Testis (tissue), 2 donors: Measurements from ENCODE around the gene KCNQ1.

Experiments
- POLR2A ChIP-seq: fragments of 450-650 bp; IDR thresholded peaks from one replicate; pipeline ENCODE4 v1.6.1; 2017; ENCODE audit warnings: antibody characterized with exemption, mild to moderate bottlenecking, moderate library complexity
- TF ChIP-seq, protein P1 (sequence below), 3 experiments: fragments of 450-650 bp in 2 of 3; fragments of 200-600 bp in 1 of 3; sonication (generic) in 1 of 3; IDR thresholded peaks; one replicate each; pipeline ENCODE4 v1.5.1; 2016 to 2019; ENCODE audit warnings: antibody characterized with exemption in 3 of 3, mild to moderate bottlenecking in 2 of 3, moderate library complexity in 1 of 3

DNA sequence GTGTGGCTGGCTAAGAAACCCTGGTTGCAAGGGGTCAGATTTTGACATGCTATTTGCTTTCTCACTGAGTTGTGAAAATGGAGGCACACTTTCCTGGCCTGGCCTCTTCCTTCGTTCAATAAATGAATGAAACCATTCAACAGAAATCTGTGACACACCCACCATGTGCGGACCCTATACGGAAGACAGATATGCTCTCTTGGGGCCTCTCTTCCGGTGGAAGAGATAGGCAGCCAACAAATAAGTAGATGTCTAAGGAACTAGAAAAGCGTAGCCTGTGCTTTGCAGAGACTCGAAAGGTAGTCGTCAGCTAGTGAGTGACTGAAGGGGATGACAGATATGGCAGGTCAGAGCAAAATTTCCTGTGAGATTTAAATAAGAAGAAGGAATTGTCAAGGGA, 249.7 kb downstream of the KCNQ1 start:
- TF ChIP-seq, protein P1, sequence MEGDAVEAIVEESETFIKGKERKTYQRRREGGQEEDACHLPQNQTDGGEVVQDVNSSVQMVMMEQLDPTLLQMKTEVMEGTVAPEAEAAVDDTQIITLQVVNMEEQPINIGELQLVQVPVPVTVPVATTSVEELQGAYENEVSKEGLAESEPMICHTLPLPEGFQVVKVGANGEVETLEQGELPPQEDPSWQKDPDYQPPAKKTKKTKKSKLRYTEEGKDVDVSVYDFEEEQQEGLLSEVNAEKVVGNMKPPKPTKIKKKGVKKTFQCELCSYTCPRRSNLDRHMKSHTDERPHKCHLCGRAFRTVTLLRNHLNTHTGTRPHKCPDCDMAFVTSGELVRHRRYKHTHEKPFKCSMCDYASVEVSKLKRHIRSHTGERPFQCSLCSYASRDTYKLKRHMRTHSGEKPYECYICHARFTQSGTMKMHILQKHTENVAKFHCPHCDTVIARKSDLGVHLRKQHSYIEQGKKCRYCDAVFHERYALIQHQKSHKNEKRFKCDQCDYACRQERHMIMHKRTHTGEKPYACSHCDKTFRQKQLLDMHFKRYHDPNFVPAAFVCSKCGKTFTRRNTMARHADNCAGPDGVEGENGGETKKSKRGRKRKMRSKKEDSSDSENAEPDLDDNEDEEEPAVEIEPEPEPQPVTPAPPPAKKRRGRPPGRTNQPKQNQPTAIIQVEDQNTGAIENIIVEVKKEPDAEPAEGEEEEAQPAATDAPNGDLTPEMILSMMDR (IDR thresholded peaks at IDR 0.05), result no peak
- TF ChIP-seq POLR2A, result no peak
